NCI-H2227 (cell line): ENCODE data around the gene ARHGEF10L.

Source experiments
- DNase-seq: peaks from one replicate; lab custom pipeline; 2025; ENCODE audit not compliant: unreplicated experiment; lab: John Stamatoyannopoulos, UW

The ARHGEF10L gene

DNA sequence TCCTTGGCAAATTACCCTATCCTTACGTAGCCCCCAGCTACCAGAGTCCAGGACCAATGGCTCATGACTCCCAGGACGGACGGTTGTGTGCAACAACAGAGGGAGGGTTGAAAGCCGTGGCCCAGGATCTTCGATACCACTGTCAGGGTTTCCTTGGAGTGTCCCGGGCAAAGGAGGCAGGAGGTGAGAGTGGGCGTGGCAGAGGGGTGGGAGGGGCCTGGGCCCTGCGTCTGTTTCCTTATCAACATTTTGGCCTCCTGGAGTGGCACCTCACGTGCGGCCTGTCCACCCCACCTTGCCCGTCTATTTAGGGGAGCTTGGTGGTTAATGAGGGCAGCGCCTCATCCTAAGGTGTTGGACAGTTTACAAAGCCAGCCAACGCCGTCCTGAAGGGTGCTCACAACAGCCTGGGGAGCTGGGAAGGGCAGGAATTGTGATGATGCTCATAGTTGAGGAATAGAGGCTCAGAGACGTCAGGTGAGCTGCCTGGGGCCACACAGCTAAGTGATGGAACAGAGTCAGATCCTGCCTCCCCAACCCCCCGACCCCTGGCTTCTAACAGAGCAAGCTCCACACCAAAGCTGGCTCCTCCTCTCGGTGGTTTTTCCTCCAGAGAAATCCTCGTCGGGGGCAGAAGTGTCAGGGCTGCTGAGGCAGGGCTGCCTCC is 17.4 kb upstream of the ARHGEF10L start:
- no peak for DNase-seq

GRCh38 chr1:17523321-17524041 is 16.0 kb upstream of the ARHGEF10L start:
- DNase-seq, result no peak

- DNase-seq, result no peak
Measured at GRCh38 chr1:17524645-17525044, 14.9 kb upstream of the ARHGEF10L start.

GRCh38 chr1:17525996-17526686 is 13.4 kb upstream of the ARHGEF10L start:
- DNase-seq, result no peak

- DNase-seq, result no peak
Measured at GRCh38 chr1:17527036-17527914, 12.2 kb upstream of the ARHGEF10L start.

- DNase-seq, result no peak
Measured at GRCh38 chr1:17529381-17529780, 10.1 kb upstream of the ARHGEF10L start.

DNA sequence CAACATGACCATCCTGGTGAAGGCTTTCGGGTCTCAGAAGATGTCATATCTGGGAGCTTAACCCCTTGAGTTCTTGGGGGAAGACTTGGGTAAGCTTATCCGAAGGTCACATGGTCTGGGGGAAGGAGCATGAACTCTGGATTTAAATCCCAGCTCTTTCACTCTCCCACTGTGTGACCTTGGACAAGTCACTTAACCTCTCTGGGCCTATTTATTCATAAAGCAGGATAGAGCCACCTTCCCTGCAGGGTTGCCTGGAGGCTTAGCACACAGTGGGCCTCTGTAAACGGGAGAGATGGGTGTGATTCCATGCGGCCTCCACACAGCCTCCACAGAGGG is 8.2 kb upstream of the ARHGEF10L start:
- DNase-seq, result no peak

DNA sequence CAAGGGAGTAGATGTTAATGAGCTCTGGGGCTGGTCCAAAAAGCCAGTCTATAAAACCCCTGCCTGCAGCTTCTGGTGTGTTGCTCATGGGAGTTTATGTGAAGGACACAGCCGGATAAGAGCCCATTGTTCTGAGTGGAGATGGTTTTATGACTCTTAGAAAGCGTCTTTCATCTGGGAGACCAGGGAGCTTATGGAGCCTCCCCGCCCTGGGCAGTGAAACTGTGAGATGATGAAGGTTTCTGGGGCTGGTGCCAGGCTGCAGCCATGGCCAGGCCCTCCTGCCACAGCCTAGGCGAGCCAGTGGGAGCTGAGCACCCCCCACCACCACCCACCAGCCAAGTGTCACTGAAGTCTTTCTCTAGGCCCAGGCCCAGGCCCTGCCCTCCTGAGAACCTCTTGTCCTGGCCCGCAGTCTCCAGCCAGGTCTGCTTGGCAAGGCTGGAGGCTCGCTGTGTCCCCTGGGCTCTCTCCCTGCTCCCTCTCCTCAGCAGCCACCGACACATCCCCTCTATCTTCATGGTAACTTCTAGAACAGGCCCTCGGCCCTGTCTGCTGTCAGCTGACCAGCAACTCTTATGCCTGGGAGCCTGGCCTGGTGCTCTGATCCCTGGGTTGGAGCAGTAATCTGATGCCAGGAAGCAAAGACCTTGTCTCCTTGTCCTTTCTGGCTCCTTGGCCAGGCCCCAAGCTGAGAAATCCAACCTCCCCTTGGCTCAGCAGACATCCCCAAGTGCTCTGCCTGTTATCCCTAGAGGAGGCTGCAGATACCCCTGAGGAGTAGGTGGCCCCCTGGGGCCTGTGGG is 7.6 kb upstream of the ARHGEF10L start:
- DNase-seq, result no peak

- DNase-seq, result no peak
Measured at GRCh38 chr1:17533201-17533600, 6.3 kb upstream of the ARHGEF10L start.

DNA sequence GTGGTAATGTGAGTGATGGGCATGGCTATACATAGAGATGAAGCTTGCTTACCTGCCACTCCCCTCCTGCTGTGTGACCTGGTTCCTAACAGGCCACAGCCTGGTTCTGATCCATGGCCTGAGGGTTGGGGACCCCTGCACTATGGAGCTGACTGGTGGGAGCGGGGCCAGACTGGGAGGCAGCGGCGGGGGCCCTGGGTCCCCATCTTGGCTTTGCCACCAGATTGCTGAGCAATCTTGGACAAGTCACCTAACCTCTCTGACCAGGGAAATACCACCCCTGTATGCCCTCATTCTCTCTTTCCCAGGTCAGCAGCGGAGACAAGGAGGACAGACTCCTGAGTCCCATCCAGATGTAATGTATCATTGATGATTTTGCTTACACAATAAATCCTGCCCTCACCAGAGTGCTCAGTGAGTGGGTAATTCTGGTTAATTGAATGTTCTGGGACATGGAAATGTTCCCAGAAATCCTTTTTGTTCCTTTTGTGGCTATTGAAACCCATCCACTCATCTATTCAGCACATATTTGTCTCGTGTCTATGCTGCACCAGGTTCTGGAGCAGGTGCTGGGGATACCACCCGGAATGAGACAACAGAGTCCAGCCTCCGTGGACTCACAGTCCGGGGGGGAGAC is 4.1 kb upstream of the ARHGEF10L start:
- DNase-seq, result no peak

DNA sequence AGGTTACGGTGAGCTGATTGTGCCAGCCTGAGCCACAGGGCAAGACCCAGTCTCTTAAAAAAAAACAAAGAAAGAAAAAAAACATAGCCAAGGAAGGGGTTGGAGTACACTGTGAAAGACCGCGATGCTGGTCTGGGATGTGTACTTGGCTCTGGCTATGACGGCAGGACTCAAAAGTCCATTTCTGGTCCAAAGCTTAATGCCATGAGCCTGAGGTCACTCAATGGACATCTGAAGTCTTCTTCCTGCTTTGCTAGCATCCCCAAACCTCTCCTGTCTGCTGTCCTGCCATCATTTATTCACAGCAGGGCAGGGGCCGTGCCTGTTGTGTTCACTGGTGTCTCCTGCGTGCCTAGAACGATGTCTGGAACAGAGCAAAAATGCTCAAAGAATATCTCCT is 1.5 kb upstream of the ARHGEF10L start:
- no peak for DNase-seq

DNA sequence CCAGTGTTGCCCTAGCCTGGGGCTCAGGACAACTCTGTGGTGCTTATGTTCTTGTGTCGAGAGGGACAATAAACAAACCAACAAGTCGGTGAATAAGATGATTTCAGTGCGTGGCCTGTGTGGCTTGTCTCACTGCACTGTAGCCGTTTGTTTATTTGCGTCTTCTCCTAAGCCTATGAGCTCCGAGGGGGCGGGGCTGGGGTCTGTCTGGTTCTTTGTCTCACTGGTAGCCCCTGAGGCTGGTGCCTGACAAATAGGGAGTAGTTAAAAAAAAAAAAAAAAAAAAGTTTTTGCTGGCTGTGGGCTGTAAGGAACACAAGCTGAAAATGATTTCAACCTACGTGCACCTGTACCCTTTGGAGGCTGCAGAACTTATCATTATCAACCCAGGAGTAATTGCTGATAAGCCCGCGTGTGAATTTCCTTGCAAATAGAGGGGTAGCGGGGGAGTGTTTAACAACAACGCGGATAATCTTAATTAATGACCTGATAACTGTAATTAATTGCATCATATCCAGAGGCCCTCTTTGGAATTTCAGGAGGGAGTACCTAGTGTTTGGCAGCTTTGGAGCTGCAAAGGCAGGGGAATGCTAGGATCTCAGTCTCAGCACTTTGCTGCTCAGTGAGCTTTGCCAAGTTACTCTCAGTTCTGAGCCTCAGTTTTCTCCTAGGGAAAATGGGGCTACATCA is 925 bp upstream of the ARHGEF10L start:
- peak; percentile 83 for DNase-seq

DNA sequence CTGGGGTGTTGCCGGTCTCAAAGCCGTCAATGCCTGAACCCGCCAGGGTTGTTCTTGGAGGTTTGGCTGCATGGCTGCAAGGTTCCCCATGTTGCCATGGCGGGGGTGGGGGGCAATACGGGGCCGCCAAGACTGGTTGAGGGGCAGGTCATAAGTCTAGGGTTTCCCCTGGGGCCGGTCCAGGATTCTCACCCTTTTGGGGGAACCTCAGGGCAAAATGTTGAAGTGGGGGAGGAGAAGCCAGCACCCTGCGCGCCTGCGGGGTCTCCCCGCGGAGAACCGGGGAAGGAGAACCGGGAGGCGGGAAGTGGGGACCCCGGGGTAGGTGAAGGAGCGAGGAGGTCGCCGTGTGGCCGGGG is 401 bp upstream of the ARHGEF10L start:
- DNase-seq, result no peak

DNA sequence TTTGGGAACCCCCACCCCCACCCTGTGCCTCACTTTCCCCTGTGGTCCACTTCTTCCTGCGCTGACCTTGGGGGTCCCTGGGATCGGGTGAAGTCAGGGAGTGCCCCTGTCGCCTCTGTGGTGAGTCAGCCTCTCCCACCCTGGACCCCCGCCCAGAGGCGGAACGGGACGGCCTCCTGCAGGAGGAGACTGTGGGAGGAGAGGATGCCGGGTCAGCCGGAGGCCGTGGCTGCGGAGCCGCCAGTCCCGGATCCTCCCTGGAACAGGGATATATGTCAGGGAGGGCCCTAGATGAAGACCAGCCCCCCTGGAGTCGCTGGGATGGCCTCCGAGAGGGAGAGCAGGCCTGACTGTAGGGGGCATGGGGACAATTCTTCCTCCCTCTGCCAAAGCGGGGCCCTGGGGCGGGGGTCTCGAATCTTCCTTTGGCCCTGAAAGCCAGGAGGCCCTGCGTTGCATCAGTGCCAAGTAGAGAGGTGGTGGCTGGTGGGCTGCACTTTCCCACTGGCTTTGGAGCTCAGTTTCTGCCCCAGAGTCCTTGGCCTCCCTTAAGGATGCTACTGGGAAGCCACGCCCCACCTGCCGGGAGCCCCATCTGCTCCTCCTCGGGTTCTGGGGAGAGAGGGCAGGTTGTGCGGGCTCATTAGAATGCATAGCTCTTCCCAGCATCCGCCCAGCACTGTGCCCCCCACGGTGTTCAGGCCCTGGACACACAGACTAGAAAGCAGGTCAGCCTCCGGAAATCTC is 930 bp downstream of the ARHGEF10L start:
- DNase-seq, result peak; percentile 78

GRCh38 chr1:17542645-17543044 is 3.1 kb downstream of the ARHGEF10L start:
- no peak for DNase-seq

GRCh38 chr1:17544776-17545350 is 5.4 kb downstream of the ARHGEF10L start:
- DNase-seq, result no peak

GRCh38 chr1:17545356-17545755 is 5.9 kb downstream of the ARHGEF10L start:
- no peak for DNase-seq

DNA sequence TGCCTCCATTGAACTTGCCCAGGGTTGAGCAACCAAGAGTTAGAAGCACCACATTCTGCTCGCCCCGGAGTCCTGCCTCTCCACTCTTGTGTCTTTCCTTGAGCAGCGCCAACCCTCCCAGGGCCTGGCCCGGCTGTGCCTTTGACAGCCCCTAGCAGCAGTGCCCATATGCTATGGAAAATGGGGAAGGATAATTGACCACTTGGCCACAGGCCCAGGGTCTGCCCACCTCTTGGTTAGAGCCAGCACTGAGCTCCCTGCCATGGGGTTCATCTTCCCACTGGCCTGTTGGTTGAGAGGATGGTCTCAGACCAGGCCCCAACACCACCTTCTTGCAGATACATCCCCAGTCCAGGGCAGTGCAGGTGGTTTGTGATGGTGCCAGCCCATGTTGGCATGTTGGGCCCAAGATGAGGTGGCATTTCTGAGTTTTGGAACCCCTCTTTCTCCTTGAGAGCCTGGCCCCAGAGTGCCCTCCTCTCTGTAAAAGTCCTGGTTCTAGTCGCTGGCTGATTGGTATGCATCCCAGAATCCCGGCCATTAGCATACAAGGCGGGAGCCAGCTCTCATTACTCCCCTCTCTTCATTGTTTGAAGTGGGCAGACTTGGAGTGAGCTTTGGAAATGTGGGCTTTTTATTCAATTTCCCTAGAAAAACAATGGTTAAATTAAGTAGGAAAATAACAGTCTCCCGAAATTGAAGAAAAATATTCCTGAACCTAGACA is 7.6 kb downstream of the ARHGEF10L start:
- DNase-seq, result no peak
